ENCODE results near the gene RAC2.

Gene RAC2

GRCh38 chr22:37223965-37224551 lies 20.0 kb downstream of the RAC2 start:
- Histone ChIP-seq H3K27me3 (replicated peaks; ENCODE audit: control insufficient read depth, insufficient read depth, low read length) (peaks cover 20% of the 10 kb centered on the region), H3K4me1 (ENCODE audit: control insufficient read depth, insufficient read depth, low read length) (peaks cover 6% of the 10 kb centered on the region), H3K9me3 (ENCODE audit: control insufficient read depth, low read length) (peaks cover 4% of the 10 kb centered on the region), H3K4me3 (ENCODE audit: low read length) (no peak overlapping the region), H3K36me3 (ENCODE audit: control insufficient read depth, insufficient read depth, low read length, severe bottlenecking) (no peaks in the 10 kb centered on the region), H3K9ac (ENCODE audit: low read length) (no peak overlapping the region)
- no peak for DNase-seq (ENCODE audit: low read depth)

- peaks cover 28% of the 10 kb centered on the region for H3K27me3 ChIP-seq (replicated peaks; ENCODE audit: control insufficient read depth, insufficient read depth, low read length)
- peaks cover 4% of the 10 kb centered on the region for H3K9me3 ChIP-seq (ENCODE audit: control insufficient read depth, low read length)
- no peak overlapping the region for H3K4me3 ChIP-seq (ENCODE audit: low read length)
- no peaks in the 10 kb centered on the region for H3K4me1 ChIP-seq (ENCODE audit: control insufficient read depth, insufficient read depth, low read length)
- H3K36me3 ChIP-seq (ENCODE audit: control insufficient read depth, insufficient read depth, low read length, severe bottlenecking): no peaks in the 10 kb centered on the region
- DNase-seq (ENCODE audit: low read depth): no peak
- H3K9ac ChIP-seq (ENCODE audit: low read length): no peak overlapping the region
These were observed 21.6 kb downstream of the RAC2 start for GRCh38 chr22:37222440-37222971.

GRCh38 chr22:37221424-37222333 lies 22.4 kb downstream of the RAC2 start:
- peaks cover 4% of the 10 kb centered on the region for H3K9me3 ChIP-seq (ENCODE audit: control insufficient read depth, low read length)
- no peak for DNase-seq (ENCODE audit: low read depth)
- H3K4me3 ChIP-seq (ENCODE audit: low read length): no peak overlapping the region
- H3K27me3 ChIP-seq (replicated peaks; ENCODE audit: control insufficient read depth, insufficient read depth, low read length): peaks cover 30% of the 10 kb centered on the region
- H3K9ac ChIP-seq (ENCODE audit: low read length): no peak overlapping the region
- no peaks in the 10 kb centered on the region for H3K36me3 ChIP-seq (ENCODE audit: control insufficient read depth, insufficient read depth, low read length, severe bottlenecking)
- H3K4me1 ChIP-seq (ENCODE audit: control insufficient read depth, insufficient read depth, low read length): no peaks in the 10 kb centered on the region

- Histone ChIP-seq H3K9me3 (ENCODE audit: control insufficient read depth, low read length) (peaks cover 4% of the 10 kb centered on the region), H3K4me1 (ENCODE audit: control insufficient read depth, insufficient read depth, low read length) (no peaks in the 10 kb centered on the region), H3K4me3 (ENCODE audit: low read length) (no peak overlapping the region), H3K9ac (ENCODE audit: low read length) (no peak overlapping the region), H3K36me3 (ENCODE audit: control insufficient read depth, insufficient read depth, low read length, severe bottlenecking) (no peaks in the 10 kb centered on the region), H3K27me3 (replicated peaks; ENCODE audit: control insufficient read depth, insufficient read depth, low read length) (peaks cover 36% of the 10 kb centered on the region)
- DNase-seq (ENCODE audit: low read depth): no peak
These were observed 23.5 kb downstream of the RAC2 start for GRCh38 chr22:37220543-37220981.

GRCh38 chr22:37219533-37219932 lies 24.5 kb downstream of the RAC2 start:
- Histone ChIP-seq H3K9ac (ENCODE audit: low read length) (no peak overlapping the region), H3K9me3 (ENCODE audit: control insufficient read depth, low read length) (peaks cover 4% of the 10 kb centered on the region), H3K4me3 (ENCODE audit: low read length) (no peak overlapping the region), H3K27me3 (replicated peaks; ENCODE audit: control insufficient read depth, insufficient read depth, low read length) (peaks cover 43% of the 10 kb centered on the region), H3K36me3 (ENCODE audit: control insufficient read depth, insufficient read depth, low read length, severe bottlenecking) (no peaks in the 10 kb centered on the region), H3K4me1 (ENCODE audit: control insufficient read depth, insufficient read depth, low read length) (no peaks in the 10 kb centered on the region)
- no peak for DNase-seq (ENCODE audit: low read depth)

GRCh38 chr22:37218771-37219411 lies 25.2 kb downstream of the RAC2 start:
- H3K9me3 ChIP-seq (ENCODE audit: control insufficient read depth, low read length): peaks cover 4% of the 10 kb centered on the region
- H3K9ac ChIP-seq (ENCODE audit: low read length): no peak overlapping the region
- no peaks in the 10 kb centered on the region for H3K4me1 ChIP-seq (ENCODE audit: control insufficient read depth, insufficient read depth, low read length)
- peaks cover 44% of the 10 kb centered on the region for H3K27me3 ChIP-seq (replicated peaks; ENCODE audit: control insufficient read depth, insufficient read depth, low read length)
- no peak overlapping the region for H3K4me3 ChIP-seq (ENCODE audit: low read length)
- no peak for DNase-seq (ENCODE audit: low read depth)
- no peaks in the 10 kb centered on the region for H3K36me3 ChIP-seq (ENCODE audit: control insufficient read depth, insufficient read depth, low read length, severe bottlenecking)

GRCh38 chr22:37218399-37218770 lies 25.7 kb downstream of the RAC2 start:
- no peak for DNase-seq (ENCODE audit: low read depth)
- peaks cover 49% of the 10 kb centered on the region for H3K27me3 ChIP-seq (replicated peaks; ENCODE audit: control insufficient read depth, insufficient read depth, low read length)
- no peak overlapping the region for H3K9ac ChIP-seq (ENCODE audit: low read length)
- H3K36me3 ChIP-seq (ENCODE audit: control insufficient read depth, insufficient read depth, low read length, severe bottlenecking): no peaks in the 10 kb centered on the region
- no peak overlapping the region for H3K4me3 ChIP-seq (ENCODE audit: low read length)
- H3K4me1 ChIP-seq (ENCODE audit: control insufficient read depth, insufficient read depth, low read length): peaks cover 2% of the 10 kb centered on the region
- peaks cover 4% of the 10 kb centered on the region for H3K9me3 ChIP-seq (ENCODE audit: control insufficient read depth, low read length)

- Histone ChIP-seq H3K36me3 (ENCODE audit: control insufficient read depth, insufficient read depth, low read length, severe bottlenecking) (no peaks in the 10 kb centered on the region), H3K9ac (ENCODE audit: low read length) (no peak overlapping the region), H3K4me1 (ENCODE audit: control insufficient read depth, insufficient read depth, low read length) (peaks cover 13% of the 10 kb centered on the region), H3K9me3 (ENCODE audit: control insufficient read depth, low read length) (no peaks in the 10 kb centered on the region), H3K27me3 (replicated peaks; ENCODE audit: control insufficient read depth, insufficient read depth, low read length) (peaks cover 53% of the 10 kb centered on the region), H3K4me3 (ENCODE audit: low read length) (no peak overlapping the region)
- DNase-seq (ENCODE audit: low read depth): no peak
These were observed 28.2 kb downstream of the RAC2 start for GRCh38 chr22:37215890-37216289.

GRCh38 chr22:37214731-37215030 lies 29.4 kb downstream of the RAC2 start:
- H3K9me3 ChIP-seq (ENCODE audit: control insufficient read depth, low read length): no peaks in the 10 kb centered on the region
- H3K36me3 ChIP-seq (ENCODE audit: control insufficient read depth, insufficient read depth, low read length, severe bottlenecking): no peaks in the 10 kb centered on the region
- H3K27me3 ChIP-seq (replicated peaks; ENCODE audit: control insufficient read depth, insufficient read depth, low read length): peaks cover 57% of the 10 kb centered on the region
- H3K4me3 ChIP-seq (ENCODE audit: low read length): no peak overlapping the region
- H3K9ac ChIP-seq (ENCODE audit: low read length): no peak overlapping the region
- DNase-seq (ENCODE audit: low read depth): no peak
- peaks cover 13% of the 10 kb centered on the region for H3K4me1 ChIP-seq (ENCODE audit: control insufficient read depth, insufficient read depth, low read length)

GRCh38 chr22:37213941-37214730 lies 29.9 kb downstream of the RAC2 start:
- no peak overlapping the region for H3K9ac ChIP-seq (ENCODE audit: low read length)
- H3K27me3 ChIP-seq (replicated peaks; ENCODE audit: control insufficient read depth, insufficient read depth, low read length): peaks cover 57% of the 10 kb centered on the region
- peaks cover 13% of the 10 kb centered on the region for H3K4me1 ChIP-seq (ENCODE audit: control insufficient read depth, insufficient read depth, low read length)
- no peak for DNase-seq (ENCODE audit: low read depth)
- no peak overlapping the region for H3K4me3 ChIP-seq (ENCODE audit: low read length)
- no peaks in the 10 kb centered on the region for H3K9me3 ChIP-seq (ENCODE audit: control insufficient read depth, low read length)
- H3K36me3 ChIP-seq (ENCODE audit: control insufficient read depth, insufficient read depth, low read length, severe bottlenecking): no peaks in the 10 kb centered on the region

Data from adipocyte (in vitro differentiated cells).